Epithelial cell of alveolus of lung (primary cell): Measurements from ENCODE around the gene PRUNE1. TPM values are rescaled to one million over a fixed set of nuclear protein-coding genes. Genes with fewer than 3 reads are reported as not detected.

Experiments
- total RNA-seq: library from RNA; depleted of rRNA; stranded (reverse); fragments of >200 nt; gene quantifications from 2 replicates; pipeline ENCODE4 v1.2.1, GENCODE V29; 2015

Gene PRUNE1
- 11.8 and 28.0 TPM in 2 replicates for total RNA-seq

DNA sequence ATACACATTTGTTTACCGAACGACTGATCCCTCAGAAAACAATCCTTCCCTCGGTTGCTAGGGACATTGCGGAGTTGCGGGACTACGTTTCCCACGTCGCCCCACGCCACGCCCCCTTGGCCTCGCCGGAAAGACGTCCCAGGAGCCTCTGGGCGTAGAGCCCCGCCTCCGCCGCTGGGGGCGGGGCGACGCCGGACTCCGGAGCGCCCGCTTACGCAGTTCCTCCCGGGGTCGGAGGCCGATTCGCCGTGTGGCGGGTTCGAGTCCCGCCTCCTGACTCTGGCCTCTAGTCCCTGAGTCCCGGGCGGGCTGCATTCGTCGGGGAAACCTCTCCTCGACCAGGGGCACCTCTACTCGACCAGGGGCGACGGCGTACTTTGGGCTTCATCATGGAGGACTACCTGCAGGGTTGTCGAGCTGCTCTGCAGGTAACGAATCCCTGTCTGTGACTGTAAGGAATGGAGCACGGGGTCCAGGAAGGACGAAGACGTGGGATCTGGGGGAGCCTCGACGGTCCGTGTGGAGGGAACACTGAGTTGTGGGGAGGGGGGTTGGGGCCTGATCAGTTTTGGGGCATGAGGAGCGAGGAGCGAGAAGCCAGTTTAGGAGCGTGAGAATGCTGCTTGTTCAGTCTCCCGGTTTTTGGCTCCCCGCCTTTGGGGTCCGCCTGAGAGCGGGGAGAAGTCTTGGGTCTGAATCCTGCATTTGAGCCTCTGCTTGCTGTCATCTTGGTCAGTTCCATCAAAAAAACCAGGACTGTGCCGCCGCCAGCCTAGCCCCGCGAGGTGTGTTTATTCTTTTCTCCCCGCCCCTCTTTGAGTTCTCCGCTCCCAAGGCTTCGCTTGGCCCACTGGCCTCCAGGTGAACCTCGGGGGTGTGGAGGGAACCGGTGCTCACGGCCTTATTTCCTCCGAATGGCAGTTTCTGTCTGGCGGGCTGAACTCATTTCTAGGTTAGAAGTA lies at the start of gene PRUNE1:
Gene PRUNE1, plus strand, starts transcription at position 206 of the 962 bp plus-strand sequence. Its CDS starts 184 bp downstream, at position 390.

DNA sequence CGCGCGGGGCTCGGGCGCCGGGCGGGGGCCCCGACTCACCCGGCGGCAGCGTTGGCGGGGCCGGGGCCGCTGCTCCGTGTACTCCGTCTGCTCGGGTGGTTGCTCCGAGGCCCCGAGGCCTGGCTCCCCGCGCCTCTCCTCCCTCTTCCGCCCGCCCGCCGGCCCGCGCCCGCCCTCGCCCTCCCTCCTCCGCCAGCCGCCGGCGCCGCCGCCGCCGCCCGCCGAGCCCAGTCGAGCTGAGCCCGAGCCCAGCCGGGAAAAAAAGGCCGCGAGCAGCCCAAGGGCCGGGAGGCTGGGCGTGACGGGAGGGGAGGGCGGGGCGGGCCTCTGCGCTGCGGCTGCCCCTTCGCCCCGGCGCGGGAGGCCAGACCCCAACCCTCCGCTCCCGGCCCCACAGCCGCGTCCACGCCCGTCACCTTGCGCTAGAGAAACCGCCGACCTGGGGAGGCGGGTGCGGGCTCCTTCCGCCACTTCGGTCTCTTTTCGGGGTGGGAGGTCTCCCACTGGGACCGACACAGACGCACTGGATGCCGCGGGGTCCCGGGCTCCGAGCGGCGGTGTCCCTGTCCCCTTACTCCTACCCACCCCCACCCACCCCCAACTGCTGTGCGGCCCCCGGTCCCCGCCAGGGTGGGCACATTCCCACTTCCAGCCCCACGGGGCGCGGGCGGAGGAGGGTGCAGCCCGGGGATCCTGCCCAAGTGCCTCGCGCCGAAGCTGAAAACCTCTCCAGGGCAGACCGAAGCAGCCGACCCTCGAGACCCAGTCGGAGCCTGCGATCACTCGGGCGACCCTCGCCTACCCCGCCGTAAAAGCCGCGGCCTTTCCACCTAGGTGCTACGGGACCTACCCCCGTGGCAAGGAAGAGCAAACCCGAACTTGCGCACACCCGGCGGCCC lies 33.4 kb upstream of the PRUNE1 start, which contains the start of gene CERS2:
Gene CERS2, minus strand, starts transcription at position 256 of the 899 bp plus-strand sequence. CDS start 5,745 bp downstream, outside the sequence.

DNA sequence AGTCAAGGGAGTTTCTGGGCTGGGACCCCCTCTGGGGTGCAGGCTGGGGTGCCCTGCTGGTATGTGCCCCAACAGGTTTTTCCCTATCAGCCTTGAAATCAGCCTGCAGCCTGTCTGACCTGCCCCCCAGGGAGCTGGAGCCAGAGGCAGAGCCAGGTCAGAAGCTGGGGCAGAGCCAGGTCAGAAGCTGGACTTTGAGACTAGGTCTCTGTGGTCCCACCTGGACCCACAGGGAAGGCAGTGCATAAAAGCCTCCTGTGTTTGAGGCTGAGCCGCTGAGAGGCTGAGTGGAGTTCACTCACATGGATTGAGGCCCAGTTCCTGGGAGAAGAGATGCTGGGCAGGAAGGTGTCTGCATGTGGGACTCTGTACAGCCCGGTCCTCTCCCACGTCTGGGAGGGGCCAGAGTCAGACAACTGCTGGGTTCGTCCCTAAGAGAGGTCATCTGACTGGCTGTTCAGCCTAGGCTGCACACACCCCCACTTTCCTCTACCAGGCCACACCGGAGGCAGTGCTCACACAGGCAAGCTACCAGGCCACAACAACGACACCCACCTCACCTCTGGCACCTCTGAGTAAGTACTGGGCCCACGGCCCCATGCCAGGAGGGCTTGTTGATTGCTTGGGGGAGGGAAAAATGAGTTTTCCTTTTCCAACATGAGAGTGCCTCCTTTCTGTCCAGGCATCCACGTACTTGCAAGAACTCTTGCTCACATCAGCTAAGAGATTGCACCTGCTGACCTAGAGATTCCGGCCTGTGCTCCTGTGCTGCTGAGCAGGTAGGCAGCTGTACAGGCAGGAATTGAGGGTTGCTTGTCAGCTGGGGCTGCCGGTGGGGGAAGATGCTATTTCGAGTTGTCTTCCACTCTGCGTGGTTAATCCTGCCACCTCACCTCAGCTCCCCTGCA lies 26.2 kb upstream of the PRUNE1 start, which contains the start of gene ANXA9:
Gene ANXA9, plus strand, starts transcription at position 488 of the 908 bp plus-strand sequence. CDS start 814 bp downstream, outside the sequence.

GRCh38 chr1:151006327-151007052 lies 1.8 kb upstream of the PRUNE1 start, which contains the start of gene MINDY1:
Gene MINDY1 (minus strand): TSS chr1:151006902. CDS start chr1:151002617, 4,285 bp downstream.

GRCh38 chr1:151036356-151036755 lies 28.1 kb downstream of the PRUNE1 start, which contains the start of gene BNIPL:
Gene BNIPL (plus strand): TSS chr1:151036586. CDS start chr1:151036726, 140 bp downstream.

DNA sequence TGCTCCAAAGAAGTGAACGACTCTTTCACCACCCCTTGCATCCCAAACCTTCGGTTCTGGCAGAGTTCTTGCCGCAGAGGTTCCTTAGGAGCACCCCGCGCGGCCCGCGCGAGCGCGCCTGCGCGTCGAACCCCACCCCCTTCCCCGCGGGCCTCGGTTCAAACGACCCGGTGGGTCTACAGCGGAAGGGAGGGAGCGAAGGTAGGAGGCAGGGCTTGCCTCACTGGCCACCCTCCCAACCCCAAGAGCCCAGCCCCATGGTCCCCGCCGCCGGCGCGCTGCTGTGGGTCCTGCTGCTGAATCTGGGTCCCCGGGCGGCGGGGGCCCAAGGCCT lies 39.3 kb downstream of the PRUNE1 start, which contains the start of gene C1orf56:
Gene C1orf56, plus strand, starts transcription at position 161 of the 334 bp plus-strand sequence. Its CDS starts 97 bp downstream, at position 258.

DNA sequence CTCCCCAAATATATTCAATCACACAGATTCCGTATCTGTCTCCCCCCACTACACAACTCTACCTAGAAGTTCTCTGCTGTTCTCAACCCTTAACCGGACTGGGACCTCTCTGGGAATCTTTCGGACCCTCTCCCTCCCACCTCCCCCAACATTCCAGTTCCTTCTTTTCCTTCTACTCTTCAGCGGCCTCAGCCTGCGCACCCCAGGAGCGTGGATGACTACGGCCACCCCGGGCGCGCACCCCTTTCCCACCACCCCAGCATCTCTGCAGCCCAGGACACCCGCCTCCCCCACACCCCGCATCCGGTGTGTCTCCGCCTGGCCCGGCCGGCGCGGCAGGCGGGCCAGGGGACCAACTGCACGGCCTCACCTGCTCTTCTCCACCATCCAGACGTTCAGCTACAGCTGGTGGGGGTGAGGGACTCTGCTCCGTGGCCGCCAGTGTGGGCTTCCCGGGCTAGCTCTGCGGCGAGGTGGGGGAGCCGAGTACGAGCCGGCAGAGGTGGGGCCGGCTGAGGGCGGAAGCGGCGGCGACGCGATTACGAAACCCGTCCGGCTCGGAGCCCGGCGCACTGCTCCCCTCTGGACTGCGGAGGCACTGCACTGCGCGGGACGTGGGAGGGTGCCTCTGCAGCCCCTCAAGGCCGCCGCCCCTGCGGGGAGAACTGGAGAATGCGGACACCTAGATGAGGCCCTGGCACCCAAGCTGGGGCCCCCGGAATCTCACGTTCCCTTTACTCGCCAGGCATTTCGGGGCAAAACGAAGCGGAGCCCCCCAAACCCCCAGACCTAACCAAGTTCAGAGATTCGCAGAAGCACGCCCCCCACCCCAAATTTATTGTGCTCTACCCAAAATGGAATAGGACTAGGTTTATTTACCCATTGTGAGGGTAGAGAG lies 51.1 kb downstream of the PRUNE1 start, which contains the start of gene CDC42SE1:
Gene CDC42SE1, minus strand, starts transcription at position 514 of the 898 bp plus-strand sequence. CDS start 3,892 bp downstream, outside the sequence.

DNA sequence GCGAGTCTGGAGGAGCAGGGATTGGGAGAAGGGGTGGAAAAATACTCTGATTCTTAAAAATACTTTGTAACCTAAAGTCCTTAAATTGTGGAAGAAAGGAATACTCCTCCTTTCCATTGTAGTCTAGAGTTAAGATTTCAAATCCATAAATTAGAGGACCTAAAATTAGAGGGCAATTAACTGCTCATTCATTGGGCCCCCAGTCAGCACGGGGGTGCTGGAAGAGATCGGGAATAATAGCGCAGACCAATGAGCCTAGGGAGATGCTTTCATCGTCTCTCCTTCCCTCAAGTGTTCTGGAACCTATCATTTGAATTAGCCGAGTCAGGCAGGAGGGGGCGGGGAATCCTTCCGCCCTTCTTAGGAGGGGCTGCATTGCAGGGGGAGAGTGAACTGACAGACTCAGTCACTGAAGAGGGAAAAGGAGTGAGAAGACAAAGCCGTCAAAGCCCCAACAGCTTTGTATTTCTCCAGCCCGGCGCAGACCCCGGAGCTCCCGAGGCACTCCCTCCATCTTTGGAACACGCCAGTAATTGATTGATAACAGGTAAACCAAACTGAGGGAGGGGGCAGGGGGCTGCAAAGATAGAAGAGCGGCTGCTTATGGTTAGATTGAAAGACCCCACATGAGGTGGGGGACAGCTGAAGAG lies 51.9 kb downstream of the PRUNE1 start, which contains the start of gene MLLT11:
Gene MLLT11, plus strand, starts transcription at position 391 of the 650 bp plus-strand sequence. CDS start 6,828 bp downstream, outside the sequence.

GRCh38 chr1:151070474-151071276 lies 62.4 kb downstream of the PRUNE1 start, which contains the start of gene GABPB2:
Gene GABPB2 (plus strand): TSS chr1:151070761. CDS start chr1:151088190, 17,429 bp downstream.

Other genes starting within 250 kb of the PRUNE1 start
- gene CTSS, start 242.7 kb upstream of the PRUNE1 start, total RNA-seq: 2.2 and 25.2 TPM in 2 replicates
- 27.4 and 136 TPM in 2 replicates for gene CTSK, start 200.2 kb upstream of the PRUNE1 start, total RNA-seq
- gene ARNT, start 131.8 kb upstream of the PRUNE1 start, total RNA-seq: 23.5 and 58.0 TPM in 2 replicates
- not detected in 2 replicates for gene CTXND2, start 121.3 kb upstream of the PRUNE1 start, total RNA-seq
- 20.0 and 24.9 TPM in 2 replicates for gene SETDB1, start 82.1 kb upstream of the PRUNE1 start, total RNA-seq
- 124 and 274 TPM in 2 replicates for gene CERS2, start 33.6 kb upstream of the PRUNE1 start, total RNA-seq
- 0.13 TPM in 1 of 2 replicates, not detected in the other for gene ANXA9, start 26.2 kb upstream of the PRUNE1 start, total RNA-seq
- gene MINDY1, start 1.5 kb upstream of the PRUNE1 start, total RNA-seq: 7.8 and 18.1 TPM in 2 replicates
- 0.13 and 2.3 TPM in 2 replicates for gene BNIPL, start 28.1 kb downstream of the PRUNE1 start, total RNA-seq
- 3.0 and 3.9 TPM in 2 replicates for gene C1orf56, start 39.3 kb downstream of the PRUNE1 start, total RNA-seq
- gene CDC42SE1, start 51.2 kb downstream of the PRUNE1 start, total RNA-seq: 39.0 and 43.8 TPM in 2 replicates
- 5.8 and 19.0 TPM in 2 replicates for gene MLLT11, start 51.9 kb downstream of the PRUNE1 start, total RNA-seq
- 4.5 and 5.7 TPM in 2 replicates for gene GABPB2, start 62.3 kb downstream of the PRUNE1 start, total RNA-seq
- gene SEMA6C, start 138.2 kb downstream of the PRUNE1 start, total RNA-seq: 1.7 and 5.5 TPM in 2 replicates
- not detected in 2 replicates for gene TNFAIP8L2, start 148.2 kb downstream of the PRUNE1 start, total RNA-seq
- 6.2 and 11.7 TPM in 2 replicates for gene LYSMD1, start 157.5 kb downstream of the PRUNE1 start, total RNA-seq
- 29.5 and 31.0 TPM in 2 replicates for gene SCNM1, start 157.7 kb downstream of the PRUNE1 start, total RNA-seq
- not detected in 2 replicates for gene TMOD4, start 167.5 kb downstream of the PRUNE1 start, total RNA-seq
- 42.7 and 52.9 TPM in 2 replicates for gene VPS72, start 181.7 kb downstream of the PRUNE1 start, total RNA-seq
- gene PIP5K1A, start 190.1 kb downstream of the PRUNE1 start, total RNA-seq: 42.2 and 43.2 TPM in 2 replicates
- gene PSMD4, start 246.3 kb downstream of the PRUNE1 start, total RNA-seq: 124 and 156 TPM in 2 replicates